KMS-11 (cell line): ENCODE results near the gene COL1A1.

ENCODE experiments used
- H2AFZ ChIP-seq: fragments of 200-600 bp; sonication (generic); 2 replicates; pipeline ENCODE4 v1.6.1; 2016; ENCODE audit warnings: antibody characterized with exemption, mixed run types, low read depth
- H3K27ac ChIP-seq: fragments of 200-600 bp; sonication (generic); 2 replicates; pipeline ENCODE4 v1.6.1; 2016; ENCODE audit warnings: mild to moderate bottlenecking, mixed run types
- H3K27me3 ChIP-seq: fragments of 200-600 bp; sonication (generic); 2 replicates; pipeline ENCODE4 v1.6.1; 2017; ENCODE audit warnings: mild to moderate bottlenecking, low read depth, mixed run types, moderate library complexity; ENCODE audit not compliant: insufficient read depth
- H3K36me3 ChIP-seq: fragments of 200-600 bp; sonication (generic); 2 replicates; pipeline ENCODE4 v1.6.1; 2017; ENCODE audit warnings: mild to moderate bottlenecking, mixed run types; ENCODE audit not compliant: insufficient read depth
- H3K4me1 ChIP-seq: fragments of 200-600 bp; sonication (generic); 2 replicates; pipeline ENCODE4 v1.6.1; 2016; ENCODE audit warnings: mild to moderate bottlenecking, low read depth, mixed run types; ENCODE audit not compliant: poor library complexity, severe bottlenecking
- H3K4me2 ChIP-seq: fragments of 200-600 bp; sonication (generic); 2 replicates; pipeline ENCODE4 v1.7.0; 2016; ENCODE audit warnings: mild to moderate bottlenecking, mixed run types
- H3K4me3 ChIP-seq: fragments of 200-600 bp; sonication (generic); IDR thresholded peaks from 2 replicates; pipeline ENCODE4 v1.6.1; 2017; ENCODE audit warnings: low read depth, low read length, mixed read lengths; ENCODE audit not compliant: insufficient read depth
- H3K79me2 ChIP-seq: fragments of 200-600 bp; sonication (generic); 2 replicates; pipeline ENCODE4 v1.6.1; 2016; ENCODE audit warnings: low read depth, mixed run types; ENCODE audit not compliant: insufficient read depth
- H3K9ac ChIP-seq: fragments of 200-600 bp; sonication (generic); 2 replicates; pipeline ENCODE4 v1.6.1; 2016; ENCODE audit warnings: mild to moderate bottlenecking, mixed run types
- H4K20me1 ChIP-seq: fragments of 200-600 bp; sonication (generic); 2 replicates; pipeline ENCODE4 v1.6.1; 2016; ENCODE audit warnings: mild to moderate bottlenecking, mixed run types; ENCODE audit not compliant: insufficient read depth
- CTCF ChIP-seq: fragments of 200-600 bp; sonication (generic); conservative IDR thresholded peaks from 2 replicates; pipeline ENCODE4 v1.6.1; 2017; ENCODE audit warnings: low read depth, mild to moderate bottlenecking, antibody characterized with exemption, low read length, moderate library complexity, mixed read lengths

The COL1A1 gene

GRCh38 chr17:50187751-50188530 is 13.5 kb downstream of the COL1A1 start:
- peaks cover 18% of the 10 kb centered on the region for H3K4me1 ChIP-seq
- H3K9ac ChIP-seq: no peak overlapping the region
- H3K79me2 ChIP-seq: no peaks in the 10 kb centered on the region
- TF ChIP-seq CTCF: no peak
- H3K4me3 ChIP-seq: no peak overlapping the region
- no peak overlapping the region for H3K4me2 ChIP-seq
- peaks cover 83% of the 10 kb centered on the region for H3K27me3 ChIP-seq
- H2AFZ ChIP-seq: no peak overlapping the region
- H3K27ac ChIP-seq: no peak overlapping the region
- no peaks in the 10 kb centered on the region for H3K36me3 ChIP-seq
- no peaks in the 10 kb centered on the region for H4K20me1 ChIP-seq

- Histone ChIP-seq H4K20me1 (no peaks in the 10 kb centered on the region), H3K4me2 (no peak overlapping the region), H3K27me3 (peaks cover 77% of the 10 kb centered on the region), H3K9ac (no peak overlapping the region), H3K4me3 (no peak overlapping the region), H2AFZ (no peak overlapping the region), H3K36me3 (no peaks in the 10 kb centered on the region), H3K27ac (no peak overlapping the region), H3K4me1 (peaks cover 18% of the 10 kb centered on the region), H3K79me2 (no peaks in the 10 kb centered on the region)
- no peak for TF ChIP-seq CTCF
These were observed 14.1 kb downstream of the COL1A1 start for GRCh38 chr17:50187394-50187725.

GRCh38 chr17:50186661-50187393 is 14.6 kb downstream of the COL1A1 start:
- Histone ChIP-seq H2AFZ (no peak overlapping the region), H3K79me2 (no peaks in the 10 kb centered on the region), H3K4me3 (no peak overlapping the region), H3K4me2 (no peak overlapping the region), H3K9ac (no peak overlapping the region), H3K36me3 (no peaks in the 10 kb centered on the region), H3K27me3 (peaks cover 71% of the 10 kb centered on the region), H4K20me1 (no peaks in the 10 kb centered on the region), H3K4me1 (peaks cover 20% of the 10 kb centered on the region), H3K27ac (no peak overlapping the region)
- no peak for TF ChIP-seq CTCF

- Histone ChIP-seq H3K27me3 (peaks cover 62% of the 10 kb centered on the region), H3K4me3 (no peak overlapping the region), H3K9ac (no peak overlapping the region), H3K36me3 (no peaks in the 10 kb centered on the region), H2AFZ (no peak overlapping the region), H3K4me2 (no peak overlapping the region), H3K27ac (no peak overlapping the region), H3K79me2 (no peaks in the 10 kb centered on the region), H3K4me1 (peaks cover 29% of the 10 kb centered on the region), H4K20me1 (no peaks in the 10 kb centered on the region)
- no peak for TF ChIP-seq CTCF
These were observed 15.6 kb downstream of the COL1A1 start for GRCh38 chr17:50185631-50186471.
